ENCODE results near the gene DUSP5.

DUSP5 gene

DNA sequence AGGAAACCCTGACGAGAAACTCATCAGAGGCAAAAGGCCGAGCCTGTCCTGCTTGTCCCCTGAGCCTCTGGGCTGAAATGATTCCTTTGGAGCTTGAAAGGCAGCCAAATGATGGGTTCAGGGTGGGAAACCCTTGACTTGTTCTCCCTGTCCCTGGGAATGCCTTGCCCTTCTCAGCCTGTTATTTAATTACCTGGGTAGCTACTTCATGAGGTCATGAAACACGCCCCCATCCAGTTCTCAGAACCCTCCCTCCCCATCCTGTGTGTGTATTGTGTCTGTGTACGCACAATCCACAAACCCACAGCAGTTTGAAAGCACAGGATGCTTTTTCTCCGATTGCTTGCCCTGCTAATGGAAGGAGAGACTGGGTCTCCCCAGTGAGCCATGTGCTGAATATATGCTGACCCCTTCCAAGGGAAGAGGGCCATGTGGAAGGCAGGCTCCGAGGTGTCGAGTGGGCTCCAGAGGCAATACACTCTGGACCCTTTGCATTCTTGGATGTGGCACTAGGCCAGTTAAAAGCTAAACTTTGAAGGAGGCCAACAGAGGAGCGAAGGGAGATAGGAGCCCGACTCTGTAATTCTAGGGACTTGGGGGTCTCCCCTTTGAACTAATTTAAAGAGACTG, 10.6 kb downstream of the DUSP5 start:
- H3K9ac ChIP-seq (ENCODE audit: low read depth in 1 of 2, low read length in 2 of 2), result no peak overlapping the region
- peaks cover 6 to 21% of the 10 kb centered on the region in 2 donors for H3K36me3 ChIP-seq (ENCODE audit: control insufficient read depth in 2 of 2, insufficient read depth in 2 of 2, low read length in 2 of 2)
- H3K4me3 ChIP-seq (ENCODE audit: low read length in 2 of 2), result no peak overlapping the region
- no peaks in the 10 kb centered on the region for H3K9me3 ChIP-seq (ENCODE audit: control insufficient read depth in 2 of 2, low read length in 2 of 2)
- H3K27ac ChIP-seq (ENCODE audit: low read depth in 2 of 2, low read length in 2 of 2), result no peak overlapping the region
- peaks cover 0 to 3% of the 10 kb centered on the region in 2 donors for H3K27me3 ChIP-seq (ENCODE audit: control insufficient read depth in 2 of 2, insufficient read depth in 2 of 2, low read length in 2 of 2)
- H3K4me1 ChIP-seq (ENCODE audit: control insufficient read depth in 2 of 2, insufficient read depth in 2 of 2, low read length in 2 of 2), result peaks cover 14 to 23% of the 10 kb centered on the region in 2 donors

- Histone ChIP-seq H3K4me1 (ENCODE audit: control insufficient read depth in 2 of 2, insufficient read depth in 2 of 2, low read length in 2 of 2) (peaks cover 8 to 16% of the 10 kb centered on the region in 2 donors), H3K36me3 (ENCODE audit: control insufficient read depth in 2 of 2, insufficient read depth in 2 of 2, low read length in 2 of 2) (peaks cover 6 to 21% of the 10 kb centered on the region in 2 donors), H3K27ac (ENCODE audit: low read depth in 2 of 2, low read length in 2 of 2) (no peak overlapping the region), H3K9ac (ENCODE audit: low read depth in 1 of 2, low read length in 2 of 2) (no peak overlapping the region), H3K9me3 (ENCODE audit: control insufficient read depth in 2 of 2, low read length in 2 of 2) (no peaks in the 10 kb centered on the region), H3K4me3 (ENCODE audit: low read length in 2 of 2) (no peak overlapping the region), H3K27me3 (ENCODE audit: control insufficient read depth in 2 of 2, insufficient read depth in 2 of 2, low read length in 2 of 2) (peaks cover 0 to 3% of the 10 kb centered on the region in 2 donors)
These were observed 11.3 kb downstream of the DUSP5 start for GRCh38 chr10:110508806-110509544.

DNA sequence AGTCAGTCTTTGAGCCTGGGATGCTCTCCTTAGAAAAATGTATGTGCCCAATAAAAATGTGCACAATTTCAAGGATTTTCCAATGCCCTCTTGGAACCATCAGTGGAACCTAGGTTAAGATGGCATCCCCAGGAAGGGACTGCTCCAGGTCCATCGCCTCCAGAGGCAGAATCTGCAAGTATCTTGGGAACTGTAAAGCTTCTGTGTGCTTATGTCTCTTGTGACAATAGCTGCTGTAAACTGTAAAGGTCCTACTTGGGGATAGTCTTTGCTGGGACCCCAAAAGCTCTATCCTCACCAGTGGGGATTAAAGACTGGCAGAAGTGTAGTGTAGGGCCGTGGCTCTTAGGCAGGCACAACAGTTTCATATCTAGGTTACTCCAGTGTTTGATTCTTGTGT, 11.9 kb downstream of the DUSP5 start:
- H3K9me3 ChIP-seq (ENCODE audit: control insufficient read depth in 2 of 2, low read length in 2 of 2), result no peaks in the 10 kb centered on the region
- peaks cover 6 to 11% of the 10 kb centered on the region in 2 donors for H3K4me1 ChIP-seq (ENCODE audit: control insufficient read depth in 2 of 2, insufficient read depth in 2 of 2, low read length in 2 of 2)
- H3K27me3 ChIP-seq (ENCODE audit: control insufficient read depth in 2 of 2, insufficient read depth in 2 of 2, low read length in 2 of 2), result peaks cover 0 to 3% of the 10 kb centered on the region in 2 donors
- no peak overlapping the region for H3K9ac ChIP-seq (ENCODE audit: low read depth in 1 of 2, low read length in 2 of 2)
- H3K27ac ChIP-seq (ENCODE audit: low read depth in 2 of 2, low read length in 2 of 2), result no peak overlapping the region
- peaks cover 6 to 21% of the 10 kb centered on the region in 2 donors for H3K36me3 ChIP-seq (ENCODE audit: control insufficient read depth in 2 of 2, insufficient read depth in 2 of 2, low read length in 2 of 2)
- no peak overlapping the region for H3K4me3 ChIP-seq (ENCODE audit: low read length in 2 of 2)

DNA sequence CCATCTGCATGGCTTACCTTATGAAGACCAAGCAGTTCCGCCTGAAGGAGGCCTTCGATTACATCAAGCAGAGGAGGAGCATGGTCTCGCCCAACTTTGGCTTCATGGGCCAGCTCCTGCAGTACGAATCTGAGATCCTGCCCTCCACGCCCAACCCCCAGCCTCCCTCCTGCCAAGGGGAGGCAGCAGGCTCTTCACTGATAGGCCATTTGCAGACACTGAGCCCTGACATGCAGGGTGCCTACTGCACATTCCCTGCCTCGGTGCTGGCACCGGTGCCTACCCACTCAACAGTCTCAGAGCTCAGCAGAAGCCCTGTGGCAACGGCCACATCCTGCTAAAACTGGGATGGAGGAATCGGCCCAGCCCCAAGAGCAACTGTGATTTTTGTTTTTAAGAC, 12.4 kb downstream of the DUSP5 start:
- Histone ChIP-seq H3K9me3 (ENCODE audit: control insufficient read depth in 2 of 2, low read length in 2 of 2) (no peaks in the 10 kb centered on the region), H3K4me3 (ENCODE audit: low read length in 2 of 2) (no peak overlapping the region), H3K9ac (ENCODE audit: low read depth in 1 of 2, low read length in 2 of 2) (no peak overlapping the region), H3K27ac (ENCODE audit: low read depth in 2 of 2, low read length in 2 of 2) (no peak overlapping the region), H3K4me1 (ENCODE audit: control insufficient read depth in 2 of 2, insufficient read depth in 2 of 2, low read length in 2 of 2) (peaks cover under 1 to 6% of the 10 kb centered on the region in 2 donors), H3K27me3 (ENCODE audit: control insufficient read depth in 2 of 2, insufficient read depth in 2 of 2, low read length in 2 of 2) (peaks cover 0 to 3% of the 10 kb centered on the region in 2 donors), H3K36me3 (ENCODE audit: control insufficient read depth in 2 of 2, insufficient read depth in 2 of 2, low read length in 2 of 2) (peaks cover 6 to 21% of the 10 kb centered on the region in 2 donors)

DNA sequence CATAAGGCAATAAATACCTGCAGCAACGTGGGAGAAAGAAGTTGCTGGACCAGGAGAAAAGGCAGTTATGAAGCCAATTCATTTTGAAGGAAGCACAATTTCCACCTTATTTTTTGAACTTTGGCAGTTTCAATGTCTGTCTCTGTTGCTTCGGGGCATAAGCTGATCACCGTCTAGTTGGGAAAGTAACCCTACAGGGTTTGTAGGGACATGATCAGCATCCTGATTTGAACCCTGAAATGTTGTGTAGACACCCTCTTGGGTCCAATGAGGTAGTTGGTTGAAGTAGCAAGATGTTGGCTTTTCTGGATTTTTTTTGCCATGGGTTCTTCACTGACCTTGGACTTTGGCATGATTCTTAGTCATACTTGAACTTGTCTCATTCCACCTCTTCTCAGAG, 13.0 kb downstream of the DUSP5 start:
- no peak overlapping the region for H3K27ac ChIP-seq (ENCODE audit: low read depth in 2 of 2, low read length in 2 of 2)
- no peak overlapping the region for H3K4me3 ChIP-seq (ENCODE audit: low read length in 2 of 2)
- H3K9ac ChIP-seq (ENCODE audit: low read depth in 1 of 2, low read length in 2 of 2), result no peak overlapping the region
- H3K4me1 ChIP-seq (ENCODE audit: control insufficient read depth in 2 of 2, insufficient read depth in 2 of 2, low read length in 2 of 2), result no peaks in the 10 kb centered on the region
- H3K36me3 ChIP-seq (ENCODE audit: control insufficient read depth in 2 of 2, insufficient read depth in 2 of 2, low read length in 2 of 2), result peaks cover 6 to 21% of the 10 kb centered on the region in 2 donors
- H3K27me3 ChIP-seq (ENCODE audit: control insufficient read depth in 2 of 2, insufficient read depth in 2 of 2, low read length in 2 of 2), result peaks cover 0 to 3% of the 10 kb centered on the region in 2 donors
- no peaks in the 10 kb centered on the region for H3K9me3 ChIP-seq (ENCODE audit: control insufficient read depth in 2 of 2, low read length in 2 of 2)

- H3K27me3 ChIP-seq (ENCODE audit: control insufficient read depth in 2 of 2, insufficient read depth in 2 of 2, low read length in 2 of 2), result peaks cover 1 to 3% of the 10 kb centered on the region in 2 donors
- H3K9ac ChIP-seq (ENCODE audit: low read depth in 1 of 2, low read length in 2 of 2), result no peak overlapping the region
- peaks cover 6 to 20% of the 10 kb centered on the region in 2 donors for H3K36me3 ChIP-seq (ENCODE audit: control insufficient read depth in 2 of 2, insufficient read depth in 2 of 2, low read length in 2 of 2)
- H3K9me3 ChIP-seq (ENCODE audit: control insufficient read depth in 2 of 2, low read length in 2 of 2), result no peaks in the 10 kb centered on the region
- H3K4me3 ChIP-seq (ENCODE audit: low read length in 2 of 2), result no peak overlapping the region
- no peak overlapping the region for H3K27ac ChIP-seq (ENCODE audit: low read depth in 2 of 2, low read length in 2 of 2)
- no peaks in the 10 kb centered on the region for H3K4me1 ChIP-seq (ENCODE audit: control insufficient read depth in 2 of 2, insufficient read depth in 2 of 2, low read length in 2 of 2)
These were observed 14.2 kb downstream of the DUSP5 start for GRCh38 chr10:110511734-110512449.

GRCh38 chr10:110512461-110513187, 14.9 kb downstream of the DUSP5 start:
- peaks cover 2 to 3% of the 10 kb centered on the region in 2 donors for H3K27me3 ChIP-seq (ENCODE audit: control insufficient read depth in 2 of 2, insufficient read depth in 2 of 2, low read length in 2 of 2)
- H3K9ac ChIP-seq (ENCODE audit: low read depth in 1 of 2, low read length in 2 of 2), result no peak overlapping the region
- H3K36me3 ChIP-seq (ENCODE audit: control insufficient read depth in 2 of 2, insufficient read depth in 2 of 2, low read length in 2 of 2), result peaks cover 3 to 16% of the 10 kb centered on the region in 2 donors
- no peak overlapping the region for H3K4me3 ChIP-seq (ENCODE audit: low read length in 2 of 2)
- no peak overlapping the region for H3K27ac ChIP-seq (ENCODE audit: low read depth in 2 of 2, low read length in 2 of 2)
- H3K4me1 ChIP-seq (ENCODE audit: control insufficient read depth in 2 of 2, insufficient read depth in 2 of 2, low read length in 2 of 2), result no peaks in the 10 kb centered on the region
- no peaks in the 10 kb centered on the region for H3K9me3 ChIP-seq (ENCODE audit: control insufficient read depth in 2 of 2, low read length in 2 of 2)

GRCh38 chr10:110513949-110514348, 16.2 kb downstream of the DUSP5 start:
- H3K27ac ChIP-seq (ENCODE audit: low read depth in 2 of 2, low read length in 2 of 2), result no peak overlapping the region
- H3K4me1 ChIP-seq (ENCODE audit: control insufficient read depth in 2 of 2, insufficient read depth in 2 of 2, low read length in 2 of 2), result no peaks in the 10 kb centered on the region
- no peak overlapping the region for H3K9ac ChIP-seq (ENCODE audit: low read depth in 1 of 2, low read length in 2 of 2)
- H3K4me3 ChIP-seq (ENCODE audit: low read length in 2 of 2), result no peak overlapping the region
- H3K27me3 ChIP-seq (ENCODE audit: control insufficient read depth in 2 of 2, insufficient read depth in 2 of 2, low read length in 2 of 2), result peaks cover 2 to 3% of the 10 kb centered on the region in 2 donors
- peaks cover 3 to 8% of the 10 kb centered on the region in 2 donors for H3K36me3 ChIP-seq (ENCODE audit: control insufficient read depth in 2 of 2, insufficient read depth in 2 of 2, low read length in 2 of 2)
- no peaks in the 10 kb centered on the region for H3K9me3 ChIP-seq (ENCODE audit: control insufficient read depth in 2 of 2, low read length in 2 of 2)

- Histone ChIP-seq H3K27me3 (ENCODE audit: control insufficient read depth in 2 of 2, insufficient read depth in 2 of 2, low read length in 2 of 2) (peaks cover 2 to 3% of the 10 kb centered on the region in 2 donors), H3K4me3 (ENCODE audit: low read length in 2 of 2) (no peak overlapping the region), H3K36me3 (ENCODE audit: control insufficient read depth in 2 of 2, insufficient read depth in 2 of 2, low read length in 2 of 2) (peaks cover 3 to 8% of the 10 kb centered on the region in 2 donors), H3K27ac (ENCODE audit: low read depth in 2 of 2, low read length in 2 of 2) (no peak overlapping the region), H3K4me1 (ENCODE audit: control insufficient read depth in 2 of 2, insufficient read depth in 2 of 2, low read length in 2 of 2) (no peaks in the 10 kb centered on the region), H3K9ac (ENCODE audit: low read depth in 1 of 2, low read length in 2 of 2) (no peak overlapping the region), H3K9me3 (ENCODE audit: control insufficient read depth in 2 of 2, low read length in 2 of 2) (no peaks in the 10 kb centered on the region)
These were observed 17.1 kb downstream of the DUSP5 start for GRCh38 chr10:110514848-110515247.

All from mucosa of rectum (tissue), 2 donors.